ENCODE data around the gene PTGIR.

Gene PTGIR

DNA sequence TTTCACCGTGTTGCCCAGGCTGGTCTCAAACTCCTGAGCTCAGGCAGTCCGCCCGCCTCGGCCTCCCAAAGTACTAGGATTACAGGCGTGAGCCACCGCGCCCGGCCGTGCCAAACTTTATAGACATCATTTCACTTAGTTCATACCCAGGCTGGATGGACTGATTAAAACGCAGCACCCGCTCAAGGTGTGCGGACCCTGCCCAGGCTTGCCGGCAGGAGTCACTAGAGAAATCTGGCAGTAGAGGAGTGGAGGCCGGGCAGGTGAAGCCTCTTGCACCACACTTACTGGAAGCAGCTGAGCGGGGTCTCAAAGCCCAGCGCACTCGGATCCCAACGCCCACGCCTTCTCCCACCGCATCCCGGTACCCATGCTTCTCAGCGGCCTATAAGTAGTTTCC is 11.4 kb downstream of the PTGIR start:
- DNase-seq = no peak

DNA sequence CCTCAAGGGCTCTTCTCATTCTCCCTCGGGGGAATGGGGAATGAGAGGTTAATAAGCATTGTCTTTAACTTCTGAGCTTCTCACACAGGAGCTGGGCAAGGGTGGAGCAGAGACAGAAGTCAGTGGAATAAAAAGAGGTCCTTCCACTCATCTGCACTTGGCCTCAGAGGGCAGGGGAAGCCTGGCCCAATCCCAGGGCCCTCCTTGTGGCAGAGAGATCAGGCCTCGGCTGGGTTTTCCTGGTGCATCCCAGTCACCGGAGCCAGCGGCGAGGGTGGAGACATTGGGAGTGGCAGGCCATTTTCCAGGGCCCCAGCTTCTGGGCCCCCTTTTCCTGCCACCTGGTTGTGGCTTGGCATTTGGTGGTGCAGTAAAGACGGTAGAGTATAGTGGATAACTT is 13.1 kb downstream of the PTGIR start:
- no peak for DNase-seq

DNA sequence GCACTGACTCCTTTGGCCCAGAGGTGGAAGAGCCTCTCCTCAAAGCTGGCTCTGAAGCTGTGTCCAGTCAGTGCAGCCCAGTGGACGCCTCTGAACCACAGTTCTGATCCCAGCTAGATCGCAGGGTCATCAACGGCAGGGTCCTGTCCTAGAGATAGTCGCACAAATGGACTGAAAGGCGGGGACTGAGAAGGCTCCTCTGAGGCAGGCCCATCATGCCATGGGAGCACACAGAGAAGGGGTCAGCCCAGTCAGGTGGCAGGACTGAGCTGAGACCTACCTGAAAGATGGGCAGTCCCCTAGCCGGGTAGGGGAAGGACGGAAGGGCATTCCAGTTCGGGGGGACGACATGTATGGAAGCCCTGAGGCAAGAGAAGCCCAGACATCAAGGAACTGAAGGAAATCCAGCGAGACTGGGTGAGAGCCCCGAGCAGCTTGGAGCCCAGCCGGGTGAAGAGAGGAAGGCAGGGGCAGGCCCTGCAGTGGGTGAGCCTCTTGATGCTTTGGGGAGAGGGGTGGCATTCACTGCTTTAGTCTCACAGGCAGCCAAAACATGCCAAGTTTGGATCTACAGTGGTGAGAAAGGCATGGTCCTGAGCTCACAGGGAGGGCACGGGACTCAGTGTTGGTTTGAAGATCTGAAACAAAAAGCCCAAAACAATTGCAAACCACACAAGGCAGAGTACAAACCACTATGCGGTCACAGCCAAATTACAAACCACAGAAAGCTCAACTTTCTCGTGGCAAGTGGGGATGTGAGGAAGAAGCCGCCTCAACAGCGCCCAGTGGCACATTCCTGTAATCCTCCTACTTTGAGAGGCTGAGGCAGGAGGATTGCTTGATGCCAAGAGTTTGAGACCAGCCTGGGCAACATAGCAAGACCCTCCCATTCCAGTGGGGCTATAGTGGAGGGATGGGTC is 13.8 kb downstream of the PTGIR start:
- no peak for DNase-seq

DNA sequence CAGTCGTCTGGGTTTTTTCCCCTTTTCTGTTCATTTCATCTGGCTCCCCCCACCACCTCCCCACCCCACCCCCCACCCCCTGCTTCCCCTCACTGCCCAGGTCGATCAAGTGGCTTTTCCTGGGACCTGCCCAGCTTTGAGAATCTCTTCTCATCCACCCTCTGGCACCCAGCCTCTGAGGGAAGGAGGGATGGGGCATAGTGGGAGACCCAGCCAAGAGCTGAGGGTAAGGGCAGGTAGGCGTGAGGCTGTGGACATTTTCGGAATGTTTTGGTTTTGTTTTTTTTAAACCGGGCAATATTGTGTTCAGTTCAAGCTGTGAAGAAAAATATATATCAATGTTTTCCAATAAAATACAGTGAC is 14.5 kb downstream of the PTGIR start:
- DNase-seq = no peak

DNA sequence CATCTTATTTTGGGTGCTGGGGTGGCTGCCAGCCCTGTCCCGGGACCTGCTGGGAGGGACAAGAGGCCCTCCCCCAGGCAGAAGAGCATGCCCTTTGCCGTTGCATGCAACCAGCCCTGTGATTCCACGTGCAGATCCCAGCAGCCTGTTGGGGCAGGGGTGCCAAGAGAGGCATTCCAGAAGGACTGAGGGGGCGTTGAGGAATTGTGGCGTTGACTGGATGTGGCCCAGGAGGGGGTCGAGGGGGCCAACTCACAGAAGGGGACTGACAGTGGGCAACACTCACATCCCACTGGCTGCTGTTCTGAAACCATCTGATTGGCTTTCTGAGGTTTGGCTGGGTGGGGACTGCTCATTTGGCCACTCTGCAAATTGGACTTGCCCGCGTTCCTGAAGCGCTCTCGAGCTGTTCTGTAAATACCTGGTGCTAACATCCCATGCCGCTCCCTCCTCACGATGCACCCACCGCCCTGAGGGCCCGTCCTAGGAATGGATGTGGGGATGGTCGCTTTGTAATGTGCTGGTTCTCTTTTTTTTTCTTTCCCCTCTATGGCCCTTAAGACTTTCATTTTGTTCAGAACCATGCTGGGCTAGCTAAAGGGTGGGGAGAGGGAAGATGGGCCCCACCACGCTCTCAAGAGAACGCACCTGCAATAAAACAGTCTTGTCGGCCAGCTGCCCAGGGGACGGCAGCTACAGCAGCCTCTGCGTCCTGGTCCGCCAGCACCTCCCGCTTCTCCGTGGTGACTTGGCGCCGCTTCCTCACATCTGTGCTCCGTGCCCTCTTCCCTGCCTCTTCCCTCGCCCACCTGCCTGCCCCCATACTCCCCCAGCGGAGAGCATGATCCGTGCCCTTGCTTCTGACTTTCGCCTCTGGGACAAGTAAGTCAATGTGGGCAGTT is 15.1 kb downstream of the PTGIR start:
- no peak for DNase-seq

DNA sequence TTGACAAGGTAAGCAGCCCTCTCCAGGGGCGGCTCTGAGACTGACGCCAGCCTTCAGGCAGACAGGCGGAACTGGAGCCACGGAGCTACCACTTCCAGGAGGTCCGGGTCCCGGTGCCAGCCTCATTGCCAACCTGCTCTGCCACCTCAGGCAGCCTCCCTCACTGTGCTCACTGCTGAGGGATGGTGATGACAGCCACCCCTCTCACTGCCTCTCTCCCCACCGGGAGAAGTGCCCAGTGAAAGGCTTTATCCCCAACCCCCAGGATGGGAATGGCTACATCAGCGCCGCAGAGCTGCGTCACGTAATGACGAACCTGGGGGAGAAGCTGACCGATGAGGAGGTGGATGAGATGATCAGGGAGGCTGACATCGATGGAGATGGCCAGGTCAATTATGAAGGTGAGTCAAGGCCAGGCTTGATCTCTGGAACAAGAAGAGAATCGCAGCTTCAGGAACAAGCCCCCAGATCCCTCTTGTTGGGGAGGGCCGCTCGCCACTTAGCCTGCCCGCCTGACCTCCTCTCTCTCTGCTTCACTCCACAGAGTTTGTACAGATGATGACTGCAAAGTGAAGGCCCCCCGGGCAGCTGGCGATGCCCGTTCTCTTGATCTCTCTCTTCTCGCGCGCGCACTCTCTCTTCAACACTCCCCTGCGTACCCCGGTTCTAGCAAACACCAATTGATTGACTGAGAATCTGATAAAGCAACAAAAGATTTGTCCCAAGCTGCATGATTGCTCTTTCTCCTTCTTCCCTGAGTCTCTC is 16.1 kb downstream of the PTGIR start:
- no peak for DNase-seq

DNA sequence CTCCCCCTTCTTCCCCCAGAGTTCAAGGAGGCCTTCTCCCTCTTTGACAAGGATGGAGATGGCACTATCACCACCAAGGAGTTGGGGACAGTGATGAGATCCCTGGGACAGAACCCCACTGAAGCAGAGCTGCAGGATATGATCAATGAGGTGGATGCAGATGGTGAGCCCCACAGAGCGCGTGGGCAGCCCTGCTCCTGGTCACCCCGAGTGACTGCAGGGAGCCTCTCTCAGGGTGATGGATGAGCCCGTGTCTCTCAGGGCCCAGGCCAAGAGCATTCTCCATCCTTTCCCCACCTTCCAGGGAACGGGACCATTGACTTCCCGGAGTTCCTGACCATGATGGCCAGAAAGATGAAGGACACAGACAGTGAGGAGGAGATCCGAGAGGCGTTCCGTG is 16.7 kb downstream of the PTGIR start:
- no peak for DNase-seq

DNA sequence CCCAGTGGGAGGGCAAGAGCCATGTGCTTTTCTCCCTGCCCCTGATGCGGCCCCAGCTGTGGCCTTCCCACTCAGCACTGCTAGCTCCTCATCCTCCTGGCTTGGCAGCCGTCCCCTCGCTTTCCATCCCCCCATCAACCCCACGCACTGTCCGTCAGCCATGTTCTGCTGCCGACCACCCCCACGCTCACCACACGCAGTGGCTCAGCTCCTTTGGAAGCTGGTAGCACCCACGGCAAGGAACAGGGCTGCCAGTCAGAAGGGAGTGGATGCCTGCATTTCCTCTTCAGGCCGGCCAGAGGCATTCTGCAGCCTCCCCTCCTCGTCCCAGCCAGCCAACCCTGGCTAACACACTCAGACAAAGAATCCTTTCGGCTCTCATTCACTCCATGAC is 17.4 kb downstream of the PTGIR start:
- no peak for DNase-seq

DNA sequence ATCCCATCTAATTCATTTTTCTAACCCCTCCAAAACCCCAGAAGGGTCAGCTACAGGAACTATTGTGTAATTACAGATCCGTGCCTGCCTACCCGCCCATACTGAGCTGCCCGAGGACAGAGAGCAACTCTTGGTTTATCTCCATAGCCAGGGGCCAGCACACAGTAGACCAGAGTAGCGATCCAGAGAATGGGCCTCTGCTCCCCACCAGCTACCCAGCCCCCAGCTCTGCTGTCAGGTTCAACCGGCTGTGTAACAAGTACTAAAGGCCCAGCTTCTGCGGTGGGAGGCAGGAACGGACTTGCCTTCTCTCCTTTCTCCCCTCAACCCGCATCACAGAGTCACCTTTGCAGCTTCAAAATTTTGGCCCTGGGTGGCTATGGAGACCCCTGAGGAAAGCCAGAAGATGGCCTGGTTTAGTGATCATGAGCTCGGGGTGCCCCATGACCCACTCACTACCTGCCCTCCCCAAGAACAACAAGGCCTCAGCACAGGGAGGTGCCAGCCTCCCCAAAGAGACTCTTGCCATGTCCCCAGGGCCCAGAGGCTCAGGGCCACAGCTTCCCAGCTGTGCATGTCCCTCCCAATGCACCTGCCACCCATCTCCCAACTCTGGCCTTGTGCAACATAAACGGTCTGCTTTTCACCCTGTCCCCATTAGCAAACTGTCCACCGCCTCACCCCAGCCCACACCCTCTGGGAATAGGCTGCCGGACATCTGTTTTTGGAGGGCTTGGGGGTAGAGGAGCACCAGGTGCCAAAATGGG is 18.0 kb downstream of the PTGIR start:
- no peak for DNase-seq

DNA sequence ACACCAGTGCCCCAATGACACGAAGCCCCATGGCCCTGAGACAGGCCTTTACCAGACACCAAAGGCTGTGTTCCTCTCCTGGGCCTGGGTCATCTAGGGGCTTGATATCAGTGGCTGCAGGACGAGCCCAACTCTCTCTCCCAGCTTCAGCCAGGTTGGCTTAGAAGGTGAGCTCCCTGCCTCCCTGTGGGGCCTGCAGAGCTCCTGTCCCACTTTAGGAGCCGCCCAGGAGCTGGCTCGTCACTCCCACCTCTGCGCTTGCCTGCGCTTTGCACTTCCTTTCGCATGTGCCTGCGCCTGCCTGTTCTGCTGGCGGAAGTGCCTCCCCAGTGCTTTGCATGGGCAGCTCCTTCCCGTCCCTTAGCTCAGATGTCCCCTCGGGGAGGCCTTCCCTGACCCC is 18.9 kb downstream of the PTGIR start:
- DNase-seq = no peak

DNA sequence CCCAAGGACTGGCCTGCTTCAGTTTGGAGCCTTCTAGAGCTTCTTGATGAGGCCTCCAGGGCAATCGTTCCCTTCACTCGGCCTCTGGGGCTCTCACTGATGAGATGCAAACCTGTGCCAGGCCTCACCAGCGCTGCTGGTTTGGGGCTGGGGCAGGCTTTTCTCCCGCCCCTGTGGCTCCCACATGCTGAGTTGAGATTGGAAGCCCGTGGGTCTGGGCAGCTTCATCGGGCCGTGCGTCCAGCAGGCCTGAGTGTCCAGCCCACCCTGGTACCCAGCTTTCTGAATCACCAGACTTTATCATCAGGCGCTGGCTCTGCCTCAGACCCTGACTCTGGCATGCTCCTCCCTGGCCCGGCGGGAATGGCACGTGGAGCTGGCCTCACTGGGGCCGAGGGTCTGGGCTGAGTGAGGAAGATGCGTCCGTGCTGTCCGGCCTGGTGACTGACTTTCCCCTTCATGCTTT is 19.5 kb downstream of the PTGIR start:
- DNase-seq = no peak

DNA sequence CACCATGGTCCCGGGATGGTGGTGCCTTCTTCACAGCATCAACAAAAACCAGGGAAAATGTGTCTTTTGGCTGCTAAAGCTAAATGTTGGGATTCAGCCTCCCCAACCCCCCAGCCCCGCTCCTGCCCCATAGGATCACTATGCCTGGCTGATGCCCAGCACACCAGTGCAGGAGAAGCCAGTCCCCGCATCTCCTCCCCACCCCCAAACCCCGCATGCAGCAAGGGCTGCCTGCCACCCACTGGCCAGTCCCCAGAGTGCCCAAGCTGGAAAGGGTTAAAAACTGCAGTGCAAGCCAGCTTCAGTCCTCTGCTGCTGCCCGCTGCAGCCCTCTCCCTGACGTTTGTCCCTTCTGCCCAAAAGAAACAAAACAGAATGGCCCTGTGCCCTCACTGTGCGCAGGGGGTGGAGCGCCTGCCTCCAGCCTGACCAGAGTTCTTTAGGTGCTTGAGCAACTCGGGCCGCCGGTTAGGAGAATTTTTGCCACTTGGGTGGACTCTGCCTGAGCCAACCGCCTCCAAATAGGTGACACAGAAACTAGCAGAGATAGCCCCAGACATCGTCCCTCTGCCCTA is 20.0 kb downstream of the PTGIR start:
- DNase-seq = no peak

DNA sequence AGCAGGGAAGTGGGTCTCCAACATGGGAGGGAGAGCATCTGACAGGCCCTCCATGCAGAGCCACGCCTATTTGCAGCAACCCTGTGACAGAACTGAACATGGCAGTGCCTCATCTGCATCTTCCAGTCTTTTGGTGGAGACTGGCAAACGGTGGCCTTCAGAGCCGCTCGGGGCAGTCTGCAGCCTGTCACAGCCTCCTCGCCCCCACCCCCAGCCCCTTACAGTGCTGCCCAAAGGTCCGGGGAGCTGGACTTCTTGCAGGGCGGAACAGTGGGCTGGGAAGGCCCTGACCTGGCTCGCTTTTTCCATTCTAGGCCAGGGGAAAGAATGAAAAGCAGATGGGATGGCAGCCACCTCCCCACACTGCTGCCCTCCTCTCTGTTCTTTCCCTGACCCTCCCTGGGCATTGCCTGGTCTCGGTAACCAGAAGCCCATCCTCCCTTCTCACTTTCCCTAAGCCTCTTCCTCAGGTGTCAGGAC is 21.1 kb downstream of the PTGIR start:
- DNase-seq = no peak

DNA sequence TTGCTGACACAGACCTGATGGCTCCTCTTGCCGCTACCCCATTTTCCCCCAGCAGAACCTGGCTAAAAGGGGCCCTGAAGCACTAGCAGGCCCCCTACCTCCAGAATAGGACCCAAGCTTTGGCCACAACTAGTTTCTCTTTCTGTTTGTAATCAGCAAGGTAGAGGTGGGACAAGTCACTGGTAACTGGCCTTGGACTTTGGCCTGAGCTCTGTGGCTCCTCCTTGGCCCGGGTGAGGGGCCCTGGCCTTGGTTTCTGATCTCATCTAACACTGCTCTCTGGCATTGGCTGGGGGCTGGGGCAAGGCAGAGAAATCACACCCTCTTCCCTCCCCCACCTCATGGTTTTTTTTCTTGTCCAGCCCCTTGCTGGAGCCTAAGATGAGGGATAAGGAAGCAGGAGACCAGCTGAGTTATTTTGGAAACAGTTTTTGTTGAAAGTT is 21.7 kb downstream of the PTGIR start:
- DNase-seq = no peak

DNA sequence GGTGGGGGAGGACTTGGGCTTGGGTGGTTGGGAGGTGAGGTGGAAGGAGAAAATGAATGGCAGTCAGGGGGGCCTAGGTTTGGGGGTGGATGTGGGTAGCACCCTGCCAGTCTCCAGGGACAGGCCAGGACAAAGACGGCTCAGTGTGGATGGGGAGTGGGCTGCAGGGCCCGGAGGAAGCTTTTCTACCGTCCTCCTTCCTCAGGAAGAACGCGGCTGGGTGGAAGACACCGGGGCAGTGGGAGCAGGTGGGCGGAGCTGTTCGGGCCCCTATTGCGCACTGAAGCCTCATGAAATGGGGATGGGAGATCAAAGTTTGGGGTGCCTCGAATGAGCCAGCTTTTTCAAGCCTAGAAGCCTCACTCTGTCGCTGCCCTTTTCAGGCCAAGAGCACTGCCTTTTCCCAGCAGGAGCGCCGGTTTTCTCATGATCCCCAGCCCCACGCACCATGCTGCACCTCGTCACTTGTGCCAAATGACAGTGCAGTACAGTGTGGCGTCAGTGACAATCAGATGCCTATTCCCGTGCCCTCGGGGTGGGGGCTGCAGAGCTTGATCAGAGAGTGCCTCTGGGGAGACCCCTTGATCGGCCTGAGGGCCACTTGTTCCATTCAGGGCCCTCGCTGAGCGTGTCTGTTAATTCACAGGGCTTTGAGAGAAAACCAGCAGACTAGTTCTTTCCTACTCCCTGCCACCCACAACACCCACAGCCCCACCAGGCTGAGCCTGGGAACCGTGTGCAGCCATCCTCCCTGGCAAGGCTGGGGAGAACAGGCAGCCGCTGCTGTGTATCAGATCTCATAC is 22.3 kb downstream of the PTGIR start:
- DNase-seq = no peak

DNA sequence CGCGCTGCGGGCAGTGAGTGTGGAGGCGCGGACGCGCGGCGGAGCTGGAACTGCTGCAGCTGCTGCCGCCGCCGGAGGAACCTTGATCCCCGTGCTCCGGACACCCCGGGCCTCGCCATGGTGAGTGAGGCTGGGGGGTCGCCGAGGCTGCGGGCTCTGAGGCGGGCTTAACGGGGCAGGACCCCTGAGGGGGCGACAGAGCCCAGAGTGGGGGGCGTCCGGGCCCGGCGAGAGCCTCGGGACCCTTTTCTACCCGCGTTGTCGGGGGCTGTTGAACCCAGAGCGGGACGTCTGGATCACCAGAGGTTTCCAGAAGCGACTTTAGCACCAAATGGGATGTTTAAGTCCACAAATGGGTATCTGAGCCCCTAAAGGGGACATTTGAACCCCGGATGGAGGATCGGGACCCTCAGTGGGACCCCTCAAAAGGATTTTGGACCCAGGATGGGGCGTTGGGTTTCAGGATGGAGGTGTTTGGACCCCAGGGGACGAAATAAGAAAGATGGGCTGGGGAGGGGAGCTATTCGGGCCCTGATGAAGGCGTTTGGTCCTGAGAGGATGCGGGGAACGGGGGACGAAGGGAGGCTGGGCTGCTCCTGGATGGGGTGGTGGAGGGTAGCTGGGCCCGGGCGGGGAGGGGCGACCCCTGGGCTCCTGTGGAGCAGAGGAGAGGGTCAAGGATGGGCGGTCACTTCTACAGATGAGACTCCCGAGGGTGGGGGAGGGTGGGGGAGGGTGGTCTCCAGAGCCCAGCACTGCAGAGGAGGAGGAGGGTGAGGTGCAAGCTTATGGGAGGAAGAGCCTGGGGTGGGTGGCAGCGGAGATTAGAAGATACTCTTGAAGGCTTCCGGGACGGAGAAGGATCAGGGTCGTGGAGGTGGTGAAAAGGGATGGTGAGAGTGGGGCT is 23.3 kb downstream of the PTGIR start, which contains the start of gene CALM3:
Gene CALM3, plus strand, starts transcription at position 13 of the 907 bp plus-strand sequence. Its CDS starts 105 bp downstream, at position 118.
- no peak for DNase-seq

DNA sequence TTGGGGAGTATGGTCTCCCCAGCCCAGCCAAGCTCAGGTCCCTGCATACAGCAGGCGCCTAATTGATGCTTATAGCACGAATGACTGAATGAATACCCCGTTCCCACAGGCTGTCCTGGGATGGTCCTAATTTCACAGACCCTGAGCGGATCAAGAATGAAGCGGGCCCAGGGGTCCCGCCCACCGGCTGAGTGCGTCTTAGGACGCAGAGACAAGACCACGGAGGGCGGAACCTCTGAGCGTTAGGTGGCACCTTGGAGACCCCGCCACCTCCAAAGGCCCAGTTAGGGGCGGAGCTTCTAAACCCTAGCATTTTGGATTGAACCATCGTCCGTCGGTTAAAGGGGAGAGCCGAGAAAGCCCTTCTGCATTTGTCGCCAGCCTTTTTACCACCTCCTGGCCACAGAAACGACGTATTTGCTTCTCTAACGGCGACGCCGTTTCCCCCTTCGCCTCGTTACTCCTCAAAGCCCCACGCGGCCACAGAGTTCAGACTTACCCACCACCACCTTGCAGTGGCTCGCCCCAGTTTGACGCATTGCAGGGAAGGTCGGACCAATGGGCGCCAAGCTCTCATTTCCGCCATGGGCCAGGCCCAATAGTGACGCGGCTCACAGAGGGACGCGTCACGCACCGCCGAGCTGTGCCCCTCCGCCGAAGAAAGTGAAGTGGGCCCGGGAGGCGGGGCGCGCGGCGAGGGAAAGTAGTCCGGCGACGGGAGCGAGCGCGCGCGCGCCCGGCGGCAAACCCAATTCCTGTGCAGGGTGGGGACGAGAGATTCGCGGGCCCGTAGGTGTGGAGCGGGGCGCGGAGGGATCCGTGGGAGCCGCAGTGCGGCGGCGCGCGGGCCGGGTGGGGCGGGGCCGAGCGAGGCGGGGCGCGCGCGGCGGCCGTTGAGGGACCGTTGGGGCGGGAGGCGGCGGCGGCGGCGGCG is 24.2 kb downstream of the PTGIR start:
- peak; percentile 96 for DNase-seq

DNA sequence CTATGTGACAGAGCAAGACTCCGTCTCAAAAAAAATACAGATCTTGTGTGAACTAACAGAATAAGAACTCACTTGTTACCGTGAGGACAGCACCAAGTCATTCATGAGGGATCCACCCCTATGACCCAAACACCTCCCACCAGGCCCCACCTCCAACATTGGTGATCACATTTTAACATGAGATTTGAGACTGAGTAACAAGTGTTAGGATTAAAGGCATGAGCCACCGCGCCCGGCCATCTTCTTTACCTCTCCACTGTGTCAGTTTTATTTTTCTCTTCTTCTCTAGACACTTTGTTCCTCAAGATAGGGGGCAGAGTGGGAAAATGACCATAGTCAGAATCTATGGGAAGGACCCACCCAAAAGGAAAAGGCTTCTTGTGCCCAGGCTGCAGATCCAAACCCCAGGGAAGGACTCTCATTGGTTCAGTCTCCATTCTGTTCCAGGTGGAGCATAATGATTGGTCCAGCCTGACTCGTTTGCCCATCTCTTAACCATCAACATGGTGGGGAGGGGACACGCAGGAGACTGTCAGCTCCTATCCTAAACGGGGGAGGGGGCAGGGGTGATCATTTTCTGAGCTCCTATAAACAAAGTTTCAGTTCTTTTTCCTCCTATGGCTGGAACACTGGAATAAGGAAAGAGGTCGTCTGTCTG is 25.0 kb downstream of the PTGIR start:
- DNase-seq = no peak

Data from activated effector memory CD4-positive, alpha-beta T cell treated with Interleukin-2 at 50 U/mL for 16 hours (primary cell).